GM15510 (cell line): ENCODE measurements around the gene TEX2.

ENCODE experiments used
- POLR2A ChIP-seq: IDR thresholded peaks from 3 replicates; pipeline ENCODE4 v1.6.1; 2011; ENCODE audit warnings: borderline replicate concordance; ENCODE audit not compliant: insufficient read length; ENCODE audit errors: extremely low read depth

TEX2 gene

GRCh38 chr17:64254755-64255154 lies 8.3 kb downstream of the TEX2 start:
- no peak for TF ChIP-seq POLR2A

GRCh38 chr17:64253470-64253869 lies 9.6 kb downstream of the TEX2 start:
- TF ChIP-seq POLR2A, result no peak

- TF ChIP-seq POLR2A, result no peak
These were observed 10.2 kb downstream of the TEX2 start for GRCh38 chr17:64252831-64253230.

DNA sequence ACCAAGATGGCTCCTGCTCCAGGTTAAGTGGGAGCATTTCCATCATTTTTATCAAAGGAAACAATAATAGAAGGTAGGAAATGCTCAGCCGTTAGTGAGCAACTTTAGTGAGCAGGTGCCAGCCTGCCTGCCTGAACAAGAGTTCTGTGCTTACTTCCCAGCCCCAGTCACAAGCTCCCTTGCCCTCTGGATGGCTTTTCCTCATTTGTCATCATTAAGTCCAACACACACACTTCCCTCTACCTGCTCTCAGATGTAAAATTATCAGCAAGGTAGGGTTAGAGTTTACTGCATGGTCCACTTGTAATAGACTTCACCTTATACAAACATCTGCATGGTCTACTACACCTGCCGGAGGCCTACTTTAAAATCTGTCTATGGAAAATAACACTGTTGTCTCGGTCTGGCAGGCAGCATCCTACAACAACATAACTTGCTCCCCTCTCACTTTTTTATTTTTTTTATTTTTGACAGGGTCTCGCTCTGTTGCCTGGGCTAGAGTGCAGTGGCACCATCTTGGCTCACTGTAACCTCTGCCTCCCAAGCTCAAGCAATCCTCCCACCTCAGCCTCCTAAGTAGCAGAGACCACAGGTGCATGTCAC lies 12.7 kb downstream of the TEX2 start:
- no peak for TF ChIP-seq POLR2A

DNA sequence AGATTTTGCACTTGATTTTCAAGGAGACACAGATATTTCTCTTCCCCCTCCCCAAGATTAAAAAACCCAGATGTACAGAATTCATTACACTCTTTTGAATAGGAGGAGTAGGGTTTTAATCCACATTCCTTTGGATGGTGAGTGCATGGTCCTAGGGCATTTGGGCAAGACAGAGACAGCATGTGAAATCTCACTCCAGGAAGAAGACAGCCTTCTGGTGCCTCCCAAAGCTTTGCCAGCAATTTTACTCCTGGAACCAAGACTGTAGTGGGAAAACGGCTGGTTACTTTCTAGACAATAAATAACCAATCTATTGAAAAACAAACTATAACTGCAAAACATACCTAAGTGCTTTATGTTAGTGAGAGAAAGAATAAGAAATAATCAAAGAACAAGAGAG lies 15.2 kb downstream of the TEX2 start:
- no peak for TF ChIP-seq POLR2A

- no peak for TF ChIP-seq POLR2A
These were observed 17.6 kb downstream of the TEX2 start for GRCh38 chr17:64245218-64246145.

- TF ChIP-seq POLR2A, result no peak
These were observed 18.9 kb downstream of the TEX2 start for GRCh38 chr17:64244165-64244564.

- no peak for TF ChIP-seq POLR2A
These were observed 19.7 kb downstream of the TEX2 start for GRCh38 chr17:64243340-64243739.

- no peak for TF ChIP-seq POLR2A
These were observed 20.4 kb downstream of the TEX2 start for GRCh38 chr17:64242633-64243032.

GRCh38 chr17:64240741-64241347 lies 22.2 kb downstream of the TEX2 start:
- TF ChIP-seq POLR2A, result no peak

DNA sequence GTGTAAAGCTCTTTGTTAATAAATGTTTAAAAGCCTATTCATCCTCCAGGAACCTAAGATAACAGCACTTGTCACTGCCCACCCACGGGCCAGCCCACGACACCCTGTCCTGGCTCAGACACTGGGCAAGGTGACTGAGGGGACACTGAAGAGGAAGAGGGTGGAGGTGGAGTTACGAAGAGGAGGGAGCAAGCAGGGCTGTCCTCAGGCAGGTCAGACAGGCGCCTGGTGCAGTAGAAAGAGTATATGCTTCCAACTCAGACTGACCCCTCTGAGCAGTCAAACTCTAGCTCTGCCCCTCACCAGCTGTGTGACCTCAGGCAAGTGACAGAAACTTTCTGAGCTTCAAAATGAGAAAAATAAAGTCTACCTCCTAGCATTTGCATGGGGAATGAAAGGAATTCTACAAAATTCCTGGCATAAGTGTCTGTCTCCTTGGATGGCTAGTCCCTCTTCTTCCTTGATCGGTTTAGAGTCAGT lies 22.8 kb downstream of the TEX2 start:
- TF ChIP-seq POLR2A, result no peak

- TF ChIP-seq POLR2A, result no peak
These were observed 26.1 kb downstream of the TEX2 start for GRCh38 chr17:64236827-64237403.

GRCh38 chr17:64234961-64235360 lies 28.1 kb downstream of the TEX2 start:
- no peak for TF ChIP-seq POLR2A

DNA sequence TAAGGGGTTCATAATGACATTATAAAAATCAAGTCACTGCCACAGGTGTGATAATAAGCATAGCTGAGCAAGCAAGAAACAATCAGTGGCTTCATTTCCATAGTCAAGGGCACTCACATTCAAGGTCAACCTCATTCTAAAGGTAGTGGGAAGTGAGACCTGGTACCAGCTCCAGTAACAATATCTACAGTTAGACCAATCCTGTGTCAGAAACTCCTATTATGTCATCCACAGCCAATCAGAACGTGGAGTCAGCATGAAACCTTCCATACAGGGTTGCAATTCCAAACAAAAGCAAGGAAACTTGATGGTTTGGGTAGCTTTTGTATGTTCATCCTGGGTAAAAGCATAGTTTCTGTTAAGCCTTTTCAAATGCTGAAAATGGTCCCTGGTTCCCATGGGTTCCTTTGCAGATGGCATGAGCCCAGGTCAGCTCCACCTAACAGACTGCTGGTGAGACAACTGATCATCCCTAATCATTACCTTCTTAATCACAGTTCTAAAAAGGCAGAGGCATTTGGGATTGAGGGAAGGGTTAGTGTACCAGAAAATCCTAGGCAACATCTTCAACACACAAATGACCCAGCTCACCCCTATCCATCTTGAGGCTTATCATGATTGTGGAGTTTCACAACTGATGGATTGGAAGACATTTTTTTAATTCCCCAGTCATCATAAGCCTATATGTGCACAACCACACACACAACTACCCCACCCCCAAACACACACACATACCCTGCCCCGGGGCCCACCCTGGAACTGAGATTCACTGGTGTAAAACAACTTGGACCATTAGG lies 30.4 kb downstream of the TEX2 start:
- TF ChIP-seq POLR2A, result no peak
